Heart left ventricle (tissue), 16 donors: ENCODE measurements around the gene HP. TPM values are rescaled to one million over a fixed set of nuclear protein-coding genes. Genes with fewer than 3 reads are reported as not detected.

ENCODE experiments used
- ATAC-seq, 4 donors: fragments of 200-7000 bp; cut with Tn5 transposase; one replicate each; pipeline ENCODE4 v1.9.1; 2020 to 2022; ENCODE audit warnings: moderate library complexity in 4 of 4, mild to moderate bottlenecking in 3 of 4, moderate number of reproducible peaks in 1 of 4
- DNase-seq, 5 donors: peaks; one replicate each; pipeline ENCODE4 v3.0.0-alpha.2; 2020
- H3K27ac ChIP-seq, 12 donors: fragments of 200-600 bp; sonication (generic) in 4 of 12; one replicate each; pipeline versions ENCODE4 v1.5.0 to v1.8.0; 2016 to 2022; ENCODE audit warnings: mild to moderate bottlenecking in 2 of 12
- H3K27me3 ChIP-seq, 9 donors: fragments of 200-600 bp; sonication (generic) in 2 of 9; one replicate each; pipeline versions ENCODE4 v1.5.1 to v1.8.0; 2016 to 2022; ENCODE audit warnings: mild to moderate bottlenecking in 3 of 9
- H3K36me3 ChIP-seq, 9 donors: fragments of 200-600 bp; sonication (generic) in 2 of 9; one replicate each; pipeline versions ENCODE4 v1.5.0 to v1.8.0; 2018 to 2022; ENCODE audit warnings: mild to moderate bottlenecking in 2 of 9
- H3K4me1 ChIP-seq, 12 donors: fragments of 200-600 bp; sonication (generic) in 4 of 12; one replicate each; pipeline versions ENCODE4 v1.5.0 to v1.8.0; 2016 to 2022; ENCODE audit warnings: mild to moderate bottlenecking in 3 of 12
- H3K4me3 ChIP-seq, 12 donors: fragments of 200-600 bp; sonication (generic) in 4 of 12; one replicate each; pipeline versions ENCODE4 v1.5.0 to v1.8.0; 2017 to 2022; ENCODE audit warnings: mild to moderate bottlenecking in 9 of 12, moderate library complexity in 4 of 12
- H3K9me3 ChIP-seq, 12 donors: fragments of 200-600 bp; sonication (generic) in 4 of 12; one replicate each; pipeline versions ENCODE4 v1.5.0 to v1.8.0; 2016 to 2022; ENCODE audit warnings: mild to moderate bottlenecking in 1 of 12
- POLR2A ChIP-seq, 2 donors: fragments of 450-650 bp; IDR thresholded peaks; one replicate each; pipeline ENCODE4 v1.6.1; 2017; ENCODE audit warnings: antibody characterized with exemption in 2 of 2, mild to moderate bottlenecking in 2 of 2, moderate library complexity in 2 of 2
- WGBS, 4 donors: extraction: QIAGEN DNeasy Blood & Tissue Kit in 2 of 4; methylation state at CpG; one replicate each; pipeline versions ENCODE4 v1.1.5 to v1.1.7; 2013 to 2018; 5-methylcytosine and 5-hydroxymethylcytosine counted together
- intact Hi-C, 10 donors: fragments of 100-400 bp; cut with DNase I; formaldehyde crosslinking; loops; one replicate each; pipeline versions ENCODE4 v1.11.1 to v1.14.2; 2022
- polyA plus RNA-seq, 2 donors: library from polyadenylated mRNA; stranded (reverse); fragments of 200-250 nt; gene quantifications; one replicate each; pipeline ENCODE4 v1.2.3, GENCODE V29; 2013
- total RNA-seq, 9 donors: library from RNA; depleted of rRNA in 2 of 9; stranded (reverse); fragments of >200 nt in 2 of 9; fragmentation: NEBNext Ultra II Directional in 3 of 9; extraction: Animal tissue kit (Norgen Biotek cat#: 25700) in 3 of 9; gene quantifications; one replicate each; pipeline versions ENCODE4 v1.1.0 to v1.2.4, GENCODE V29; 2016 to 2023
- TF ChIP-seq, protein P1 (sequence below), 12 donors: fragments of 200-600 bp; sonication (generic) in 4 of 12; IDR thresholded peaks; one replicate each; pipeline versions ENCODE4 v1.5.0 to v1.8.0; 2018 to 2022; ENCODE audit warnings: antibody characterized with exemption in 12 of 12, mild to moderate bottlenecking in 5 of 12
- donor health status: ischemic (EF 13 %, LVEDD 7.1; RV severe dilation, severe dysfunction).
- donor health status: healthy with polysubstance abuse.
- donor health status: DM: no; HTN: yes; CAD: no.
- donor health status: DM: no; HTN: no; CAD: no.
- donor health status: ischemic (EF 25% LVEDD 6.9; RV normal size, moderate dysfunction).
- donor health status: ischemic (EF 25% LVEDD 5.7; RV mildly dilated, moderate dysfunction).
- donor health status: healthy.
- donor health status: DM: yes; HTN: yes; CAD: no.
- donor health status: ischemic (EF 35%, LVEDD 5.7; RV mildly dilated, moderate dysfunction).
- donor health status: nonischemic (EF 11% LVEDD 7.7; RV severe dilation, severe dysfunction).
- donor health status: DM: yes; HTN: yes; CAD: no.
- donor health status: PGD.
- donor health status: ischemic (EF 29% LVEDD 5.4; RV normal size, mild dysfunction).
- donor health status: nonischemic (EF 23%, LVEDD 6.1; RV moderate dilation, normal function).

Gene HP
- total and polyA plus RNA-seq, 11 donors, result 0.42 to 314 (median 3.6) TPM

DNA sequence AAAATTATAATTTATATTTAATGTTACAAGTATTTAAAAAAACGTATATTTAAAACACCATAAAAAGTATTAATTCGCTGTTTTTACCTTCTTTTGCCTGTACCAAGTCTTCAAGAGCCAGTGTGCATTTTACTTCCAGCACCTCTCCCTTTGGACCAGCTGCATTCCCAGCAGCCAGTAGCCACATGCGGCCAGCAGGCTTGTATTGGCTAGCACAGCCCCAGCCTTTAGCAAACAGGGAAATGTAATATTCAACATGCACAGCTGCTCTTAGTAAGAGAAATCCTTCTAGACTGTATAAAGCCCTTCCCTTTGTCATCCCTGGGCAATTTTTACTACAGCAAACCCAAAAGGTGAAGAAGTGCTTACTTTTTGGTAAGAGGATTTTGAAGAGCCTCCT lies 39.2 kb upstream of the HP start:
- Histone ChIP-seq H3K4me3 (no peak overlapping the region), H3K9me3 (no peaks in the 10 kb centered on the region), H3K36me3 (peaks cover 0 to 40% (median 10%) of the 10 kb centered on the region in 9 donors), H3K4me1 (peaks cover 2 to 22% (median 17%) of the 10 kb centered on the region in 12 donors), H3K27me3 (no peaks in the 10 kb centered on the region), H3K27ac (no peak overlapping the region)
- peak in 1 of 4 donors; percentile 20 for ATAC-seq
- 80 to 88% (median 82%) methylated on average over 3 of the region's 3 CpGs for WGBS, 4 donors
- TF ChIP-seq POLR2A (IDR thresholded peaks at IDR 0.05), result no peak
- TF ChIP-seq, protein P1, sequence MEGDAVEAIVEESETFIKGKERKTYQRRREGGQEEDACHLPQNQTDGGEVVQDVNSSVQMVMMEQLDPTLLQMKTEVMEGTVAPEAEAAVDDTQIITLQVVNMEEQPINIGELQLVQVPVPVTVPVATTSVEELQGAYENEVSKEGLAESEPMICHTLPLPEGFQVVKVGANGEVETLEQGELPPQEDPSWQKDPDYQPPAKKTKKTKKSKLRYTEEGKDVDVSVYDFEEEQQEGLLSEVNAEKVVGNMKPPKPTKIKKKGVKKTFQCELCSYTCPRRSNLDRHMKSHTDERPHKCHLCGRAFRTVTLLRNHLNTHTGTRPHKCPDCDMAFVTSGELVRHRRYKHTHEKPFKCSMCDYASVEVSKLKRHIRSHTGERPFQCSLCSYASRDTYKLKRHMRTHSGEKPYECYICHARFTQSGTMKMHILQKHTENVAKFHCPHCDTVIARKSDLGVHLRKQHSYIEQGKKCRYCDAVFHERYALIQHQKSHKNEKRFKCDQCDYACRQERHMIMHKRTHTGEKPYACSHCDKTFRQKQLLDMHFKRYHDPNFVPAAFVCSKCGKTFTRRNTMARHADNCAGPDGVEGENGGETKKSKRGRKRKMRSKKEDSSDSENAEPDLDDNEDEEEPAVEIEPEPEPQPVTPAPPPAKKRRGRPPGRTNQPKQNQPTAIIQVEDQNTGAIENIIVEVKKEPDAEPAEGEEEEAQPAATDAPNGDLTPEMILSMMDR (IDR thresholded peaks at IDR 0.05), result no peak
- intact Hi-C loops, result loop anchor here in 1 of 10 donors (2.0 kb wide), 1 partner anchor 74 kb away; no protein-coding TSS in a partner anchor
- DNase-seq, result no peak

DNA sequence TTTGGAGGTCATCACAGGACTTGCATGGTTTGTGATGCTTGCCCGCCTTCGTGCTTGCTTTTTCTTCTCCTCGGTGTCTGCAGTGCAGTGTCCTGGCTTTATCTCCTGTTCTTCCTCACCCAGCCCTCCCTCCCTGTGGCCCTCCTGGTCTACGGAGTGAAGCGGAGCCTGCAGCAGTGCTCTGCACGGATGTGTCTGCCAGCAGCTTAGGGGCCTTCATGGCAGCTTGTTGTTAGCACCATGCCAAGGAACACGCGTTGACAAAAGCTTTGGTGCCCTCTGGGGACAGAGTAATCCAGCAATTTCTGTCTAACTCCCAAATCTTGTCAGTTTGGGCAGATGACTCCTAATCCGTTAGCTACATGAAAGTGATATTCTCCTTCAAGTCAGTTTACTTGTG lies 35.8 kb upstream of the HP start:
- Histone ChIP-seq H3K4me1 (peaks cover 2 to 17% (median 12%) of the 10 kb centered on the region in 12 donors), H3K27ac (no peak overlapping the region), H3K27me3 (no peaks in the 10 kb centered on the region), H3K4me3 (no peak overlapping the region), H3K36me3 (peaks cover 0 to 63% (median 31%) of the 10 kb centered on the region in 9 donors), H3K9me3 (no peaks in the 10 kb centered on the region)
- no peak for TF ChIP-seq POLR2A (IDR thresholded peaks at IDR 0.05)
- TF ChIP-seq, protein P1 (IDR thresholded peaks at IDR 0.05), result peak in 1 of 12 donors; percentile 12
- 65 to 82% (median 68%) methylated on average over 9 of the region's 9 CpGs for WGBS, 4 donors
- intact Hi-C loops, result no loop called here
- DNase-seq (peak in 1 of 5 donors; percentile 44), ATAC-seq (peak; percentile 40 to 69 (median 56))

DNA sequence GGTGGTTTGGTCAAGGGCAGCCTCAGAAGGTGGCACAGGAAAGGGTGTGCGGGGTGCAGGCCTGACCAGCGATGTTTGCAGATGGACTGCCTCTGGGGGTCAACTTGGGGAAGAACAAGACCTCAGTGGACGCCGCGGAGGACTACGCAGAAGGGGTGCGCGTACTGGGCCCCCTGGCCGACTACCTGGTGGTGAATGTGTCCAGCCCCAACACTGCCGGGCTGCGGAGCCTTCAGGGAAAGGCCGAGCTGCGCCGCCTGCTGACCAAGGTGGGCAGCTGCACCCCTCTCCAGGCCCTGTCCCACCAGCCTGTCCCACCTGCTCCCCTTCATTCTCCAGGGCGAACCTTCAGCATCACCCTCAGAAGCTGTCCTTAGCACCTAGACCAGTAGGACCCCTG lies 33.3 kb upstream of the HP start:
- 77 to 82% (median 82%) methylated on average over 15 of the region's 15 CpGs for WGBS, 4 donors
- intact Hi-C loops, result loop anchor here in 1 of 10 donors (5.0 kb wide), 1 partner anchor 66 kb away; no protein-coding TSS in a partner anchor
- Histone ChIP-seq H3K36me3 (peaks cover 0 to 82% (median 53%) of the 10 kb centered on the region in 9 donors), H3K4me1 (peaks cover 0 to 4% (median 0%) of the 10 kb centered on the region in 12 donors), H3K4me3 (no peak overlapping the region), H3K27ac (no peak overlapping the region), H3K9me3 (no peaks in the 10 kb centered on the region), H3K27me3 (no peaks in the 10 kb centered on the region)
- DNase-seq (peak in 1 of 5 donors; percentile 57), ATAC-seq (no peak)
- TF ChIP-seq, protein P1 (IDR thresholded peaks at IDR 0.05), result peak in 4 of 12 donors; percentile 6 to 19 (median 12)
- no peak for TF ChIP-seq POLR2A (IDR thresholded peaks at IDR 0.05)

DNA sequence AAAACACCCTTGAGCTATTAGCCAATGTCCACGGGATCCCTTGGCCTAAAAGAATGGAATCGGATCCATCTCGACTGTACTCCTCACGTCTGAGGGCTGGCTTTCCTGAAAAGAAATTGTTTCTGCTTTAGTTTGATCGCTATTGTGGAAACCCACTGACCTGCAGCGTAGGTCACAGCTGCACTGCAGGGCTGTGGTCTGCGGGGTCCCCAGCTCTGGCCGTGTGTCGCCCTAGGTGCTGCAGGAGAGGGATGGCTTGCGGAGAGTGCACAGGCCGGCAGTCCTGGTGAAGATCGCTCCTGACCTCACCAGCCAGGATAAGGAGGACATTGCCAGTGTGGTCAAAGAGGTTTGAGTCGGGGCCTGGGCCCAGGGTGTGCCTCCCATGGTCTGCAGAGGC lies 32.2 kb upstream of the HP start:
- no peak for ATAC-seq
- H3K27me3 ChIP-seq, result no peaks in the 10 kb centered on the region
- H3K36me3 ChIP-seq, result peaks cover 0 to 87% (median 52%) of the 10 kb centered on the region in 9 donors
- H3K9me3 ChIP-seq, result no peaks in the 10 kb centered on the region
- H3K4me1 ChIP-seq, result peaks cover 0 to 4% (median 0%) of the 10 kb centered on the region in 12 donors
- 94 to 97% (median 96%) methylated on average over 8 to 13 of the region's 13 CpGs for WGBS, 4 donors
- no peak overlapping the region for H3K27ac ChIP-seq
- no peak overlapping the region for H3K4me3 ChIP-seq
- no peak for DNase-seq
- intact Hi-C loops, result loop anchor here in 1 of 10 donors (5.0 kb wide), 1 partner anchor 65 kb away; no protein-coding TSS in a partner anchor
- TF ChIP-seq, protein P1 (IDR thresholded peaks at IDR 0.05), result no peak
- TF ChIP-seq POLR2A (IDR thresholded peaks at IDR 0.05), result no peak
